Measurements from ENCODE around the gene CDC26.
"Not testable (repeated sequence)": the region's sequence is repeated elsewhere in the genome, so short reads cannot be mapped to it uniquely, and the experiment has no call there.

Gene CDC26

DNA sequence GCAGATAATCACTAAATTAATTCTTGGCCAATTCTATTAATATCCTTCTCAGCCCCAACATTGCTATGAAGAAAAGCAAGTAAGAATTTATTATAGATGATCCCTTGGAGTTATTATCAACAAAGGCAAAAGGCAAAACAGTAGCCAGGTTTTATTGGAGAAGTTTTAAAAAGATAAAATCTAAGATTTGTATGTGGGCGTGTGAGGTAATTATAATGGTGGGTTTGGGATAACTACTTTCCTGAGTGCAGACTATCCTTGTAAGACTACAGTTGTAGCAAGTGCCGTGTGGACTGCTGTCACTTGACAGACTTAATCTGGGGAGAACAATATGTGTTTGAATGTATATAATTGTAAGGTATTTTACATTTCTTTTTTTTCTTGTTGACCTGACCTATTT lies 30.8 kb downstream of the CDC26 start:
- Mint-ChIP-seq H3K9me3 (peaks cover 4% of the 10 kb centered on the region), H3K4me3 (no peak overlapping the region), H3K4me1 (no peaks in the 10 kb centered on the region), H3K27ac (no peak overlapping the region), H3K36me3 (ENCODE audit: low read depth) (peaks cover 13% of the 10 kb centered on the region), H3K27me3 (ENCODE audit: low read depth) (no peaks in the 10 kb centered on the region)
- TF ChIP-seq, protein P1, sequence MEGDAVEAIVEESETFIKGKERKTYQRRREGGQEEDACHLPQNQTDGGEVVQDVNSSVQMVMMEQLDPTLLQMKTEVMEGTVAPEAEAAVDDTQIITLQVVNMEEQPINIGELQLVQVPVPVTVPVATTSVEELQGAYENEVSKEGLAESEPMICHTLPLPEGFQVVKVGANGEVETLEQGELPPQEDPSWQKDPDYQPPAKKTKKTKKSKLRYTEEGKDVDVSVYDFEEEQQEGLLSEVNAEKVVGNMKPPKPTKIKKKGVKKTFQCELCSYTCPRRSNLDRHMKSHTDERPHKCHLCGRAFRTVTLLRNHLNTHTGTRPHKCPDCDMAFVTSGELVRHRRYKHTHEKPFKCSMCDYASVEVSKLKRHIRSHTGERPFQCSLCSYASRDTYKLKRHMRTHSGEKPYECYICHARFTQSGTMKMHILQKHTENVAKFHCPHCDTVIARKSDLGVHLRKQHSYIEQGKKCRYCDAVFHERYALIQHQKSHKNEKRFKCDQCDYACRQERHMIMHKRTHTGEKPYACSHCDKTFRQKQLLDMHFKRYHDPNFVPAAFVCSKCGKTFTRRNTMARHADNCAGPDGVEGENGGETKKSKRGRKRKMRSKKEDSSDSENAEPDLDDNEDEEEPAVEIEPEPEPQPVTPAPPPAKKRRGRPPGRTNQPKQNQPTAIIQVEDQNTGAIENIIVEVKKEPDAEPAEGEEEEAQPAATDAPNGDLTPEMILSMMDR (IDR thresholded peaks at IDR 0.05; ENCODE audit: unreplicated experiment in 3 of 3) = no peak

DNA sequence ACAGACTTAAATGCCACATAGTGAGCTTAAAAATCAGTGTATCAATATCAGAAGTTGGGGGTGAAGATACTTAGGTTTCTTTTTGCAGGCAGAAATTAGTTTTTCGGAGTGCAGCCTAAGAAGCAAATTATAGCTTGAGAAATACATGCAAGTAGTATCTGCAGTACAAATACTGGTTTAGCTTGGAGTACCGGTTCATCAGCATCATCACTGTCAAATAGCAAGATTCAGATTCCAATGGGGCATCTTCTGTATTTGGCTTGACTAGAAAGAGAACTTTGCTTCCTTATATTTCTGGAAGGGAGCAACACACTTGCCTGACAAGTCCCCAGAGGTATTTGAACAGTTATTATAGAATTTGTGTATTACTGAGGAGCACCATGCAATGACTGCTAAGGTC lies 34.2 kb downstream of the CDC26 start:
- H3K4me1 Mint-ChIP-seq = no peaks in the 10 kb centered on the region
- H3K4me3 Mint-ChIP-seq = no peak overlapping the region
- TF ChIP-seq, protein P1 (IDR thresholded peaks at IDR 0.05; ENCODE audit: unreplicated experiment in 3 of 3) = no peak
- H3K9me3 Mint-ChIP-seq = no peaks in the 10 kb centered on the region
- H3K36me3 Mint-ChIP-seq (ENCODE audit: low read depth) = no peaks in the 10 kb centered on the region
- no peaks in the 10 kb centered on the region for H3K27me3 Mint-ChIP-seq (ENCODE audit: low read depth)
- no peak overlapping the region for H3K27ac Mint-ChIP-seq

DNA sequence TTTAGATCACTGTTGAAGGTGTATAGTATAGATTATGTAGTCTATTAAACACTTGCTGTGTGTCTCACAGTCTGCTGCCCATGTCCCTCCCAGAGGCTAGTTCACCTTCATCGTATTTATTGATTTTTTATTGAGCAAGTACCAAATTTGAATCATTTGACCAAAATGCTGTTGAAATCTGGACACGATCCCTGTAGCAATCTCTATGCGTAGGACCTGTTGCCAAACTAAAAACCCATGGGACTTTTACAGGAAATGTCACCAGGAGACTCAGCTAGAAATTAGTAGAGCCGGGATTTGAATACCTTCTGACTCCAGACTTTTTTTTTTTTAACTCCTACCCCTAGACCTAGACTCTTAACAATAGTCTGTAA lies 36.5 kb downstream of the CDC26 start:
- Mint-ChIP-seq H3K27me3 (ENCODE audit: low read depth) (no peaks in the 10 kb centered on the region), H3K4me3 (no peak overlapping the region), H3K4me1 (no peaks in the 10 kb centered on the region), H3K27ac (no peak overlapping the region), H3K36me3 (ENCODE audit: low read depth) (no peaks in the 10 kb centered on the region), H3K9me3 (no peaks in the 10 kb centered on the region)
- TF ChIP-seq, protein P1 (IDR thresholded peaks at IDR 0.05; ENCODE audit: unreplicated experiment in 3 of 3) = no peak

DNA sequence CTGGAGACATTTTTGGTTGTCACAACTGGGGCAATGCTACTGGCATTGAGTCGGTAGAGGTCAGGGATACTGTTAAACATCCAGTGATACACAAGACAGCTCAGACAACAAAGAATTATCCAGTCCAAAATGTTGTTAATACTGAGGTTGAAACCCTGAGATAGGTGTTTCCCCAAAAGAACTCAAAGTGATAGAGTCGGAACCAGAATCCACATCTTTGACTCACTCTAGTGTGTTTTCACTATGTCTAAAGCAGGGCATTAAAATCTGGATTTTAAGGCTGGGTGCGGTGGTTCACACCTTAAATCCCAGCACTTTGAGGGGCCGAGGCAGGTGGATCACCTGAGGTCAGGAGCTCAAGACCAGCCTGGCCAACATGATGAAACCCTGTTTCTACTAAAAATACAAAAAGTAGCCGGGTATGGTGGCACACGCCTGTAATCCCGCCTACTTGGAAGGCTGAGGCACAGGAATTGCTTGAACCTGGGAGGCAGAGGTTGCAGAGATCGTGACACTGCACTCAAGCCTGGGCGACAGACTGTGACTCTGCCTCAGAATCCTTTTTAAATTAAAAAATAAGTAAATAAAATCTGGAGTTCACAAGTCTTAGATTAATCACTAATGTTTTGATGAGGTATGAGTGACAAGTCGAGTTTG lies 37.0 kb downstream of the CDC26 start:
- H3K4me1 Mint-ChIP-seq = no peaks in the 10 kb centered on the region
- no peaks in the 10 kb centered on the region for H3K9me3 Mint-ChIP-seq
- H3K4me3 Mint-ChIP-seq = no peak overlapping the region
- H3K27me3 Mint-ChIP-seq (ENCODE audit: low read depth) = no peaks in the 10 kb centered on the region
- no peak overlapping the region for H3K27ac Mint-ChIP-seq
- TF ChIP-seq, protein P1 (IDR thresholded peaks at IDR 0.05; ENCODE audit: unreplicated experiment in 3 of 3) = no peak
- H3K36me3 Mint-ChIP-seq (ENCODE audit: low read depth) = no peaks in the 10 kb centered on the region

DNA sequence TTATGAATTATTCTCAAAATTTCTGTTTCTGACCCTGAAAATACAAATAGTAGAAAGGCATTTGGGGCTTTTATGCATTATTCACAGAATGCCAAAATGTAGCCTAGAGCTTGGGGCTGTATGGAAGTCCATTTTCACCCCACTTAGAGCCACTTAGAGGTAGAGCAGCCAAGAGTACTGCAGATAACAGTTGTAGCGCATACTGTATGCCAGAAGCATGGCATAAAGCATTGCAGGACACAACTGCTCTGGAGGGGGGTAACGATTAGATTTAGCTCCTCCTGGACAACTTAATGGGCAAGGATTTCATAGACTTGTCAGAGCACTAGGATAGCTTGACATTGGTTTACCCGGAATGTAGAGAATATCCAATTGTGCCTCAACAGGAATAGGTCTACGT lies 38.3 kb downstream of the CDC26 start:
- TF ChIP-seq, protein P1 (IDR thresholded peaks at IDR 0.05; ENCODE audit: unreplicated experiment in 3 of 3) = no peak
- H3K9me3 Mint-ChIP-seq = no peaks in the 10 kb centered on the region
- no peak overlapping the region for H3K27ac Mint-ChIP-seq
- H3K27me3 Mint-ChIP-seq (ENCODE audit: low read depth) = no peaks in the 10 kb centered on the region
- H3K4me3 Mint-ChIP-seq = no peak overlapping the region
- no peaks in the 10 kb centered on the region for H3K36me3 Mint-ChIP-seq (ENCODE audit: low read depth)
- H3K4me1 Mint-ChIP-seq = no peaks in the 10 kb centered on the region

DNA sequence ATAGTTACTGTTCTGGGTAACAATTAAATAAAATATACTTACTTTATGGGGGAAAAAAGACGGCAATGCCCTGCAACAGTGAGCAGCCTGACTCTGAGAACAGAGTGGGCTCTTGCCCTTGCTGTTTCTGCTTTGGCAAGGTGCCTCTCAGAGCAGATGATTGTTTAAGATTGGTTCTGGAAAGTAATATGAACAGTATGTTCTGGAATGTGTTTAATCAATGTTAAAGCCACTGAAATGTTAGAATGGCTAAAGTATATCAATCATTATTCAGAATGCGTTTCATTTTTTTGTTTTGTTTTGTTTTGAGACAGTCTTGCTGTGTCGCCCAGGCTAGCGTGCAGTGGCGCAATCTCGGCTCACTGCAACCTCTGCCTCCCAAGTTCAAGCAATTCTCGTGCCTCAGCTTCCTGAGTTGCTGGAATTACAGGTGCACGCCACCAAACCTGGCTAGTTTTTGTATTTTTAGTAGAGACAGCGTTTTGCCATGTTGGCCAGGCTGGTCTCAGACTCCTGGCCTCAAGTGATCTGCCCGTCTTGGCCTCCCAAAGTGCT lies 39.6 kb downstream of the CDC26 start:
- not testable (repeated sequence) for H3K27ac Mint-ChIP-seq; H3K36me3 Mint-ChIP-seq (ENCODE audit: low read depth); H3K27me3 Mint-ChIP-seq (ENCODE audit: low read depth); H3K4me3 Mint-ChIP-seq; H3K9me3 Mint-ChIP-seq; H3K4me1 Mint-ChIP-seq
